Right forelimb (tissue), 1 donor: ENCODE results near the gene SLC9A1.
"Not testable (repeated sequence)": the region's sequence is repeated elsewhere in the genome, so short reads cannot be mapped to it uniquely, and the experiment has no call there.

Source experiments
- DNase-seq: peaks from one replicate; pipeline ENCODE4 v3.0.0-alpha.2; 2018

Gene SLC9A1

GRCh38 chr1:27154991-27155781, at the start of gene SLC9A1:
SLC9A1 (minus strand) TSS chr1:27155125; CDS start chr1:27154334, 791 bp downstream.
- DNase-seq, result peak; percentile 98

- no peak for DNase-seq
These were observed 49.0 kb upstream of the SLC9A1 start for GRCh38 chr1:27203946-27204345.

- DNase-seq, result no peak
These were observed 46.4 kb upstream of the SLC9A1 start for GRCh38 chr1:27201295-27201694.

GRCh38 chr1:27193194-27193593, 38.3 kb upstream of the SLC9A1 start:
- DNase-seq, result no peak

- DNase-seq, result no peak
These were observed 37.2 kb upstream of the SLC9A1 start for GRCh38 chr1:27192039-27192529.

- DNase-seq, result not testable (repeated sequence)
These were observed 29.7 kb upstream of the SLC9A1 start for GRCh38 chr1:27184665-27185064.

- DNase-seq, result no peak
These were observed 25.1 kb upstream of the SLC9A1 start for GRCh38 chr1:27179979-27180378.

GRCh38 chr1:27179379-27179778, 24.5 kb upstream of the SLC9A1 start:
- DNase-seq, result no peak

GRCh38 chr1:27176954-27177353, 22.0 kb upstream of the SLC9A1 start:
- no peak for DNase-seq

GRCh38 chr1:27176323-27176722, 21.4 kb upstream of the SLC9A1 start:
- DNase-seq, result no peak

- DNase-seq, result not testable (repeated sequence)
These were observed 18.1 kb upstream of the SLC9A1 start for GRCh38 chr1:27172992-27173391.

GRCh38 chr1:27166929-27167328, 12.0 kb upstream of the SLC9A1 start:
- DNase-seq, result no peak

- DNase-seq, result no peak
These were observed 11.5 kb upstream of the SLC9A1 start for GRCh38 chr1:27166351-27166802.

- no peak for DNase-seq
These were observed 8.2 kb upstream of the SLC9A1 start for GRCh38 chr1:27163093-27163492.

GRCh38 chr1:27162090-27162489, 7.2 kb upstream of the SLC9A1 start:
- no peak for DNase-seq

- no peak for DNase-seq
These were observed 6.7 kb upstream of the SLC9A1 start for GRCh38 chr1:27161594-27161993.

GRCh38 chr1:27157194-27157593, 2.3 kb upstream of the SLC9A1 start:
- DNase-seq, result no peak

GRCh38 chr1:27154469-27154990, 395 bp downstream of the SLC9A1 start:
- DNase-seq, result no peak

- no peak for DNase-seq
These were observed 982 bp downstream of the SLC9A1 start for GRCh38 chr1:27153927-27154358.

GRCh38 chr1:27153549-27153886, 1.4 kb downstream of the SLC9A1 start:
- DNase-seq, result no peak

GRCh38 chr1:27152829-27153548, 1.9 kb downstream of the SLC9A1 start:
- no peak for DNase-seq

- DNase-seq, result no peak
These were observed 2.7 kb downstream of the SLC9A1 start for GRCh38 chr1:27152004-27152828.

GRCh38 chr1:27150641-27151040, 4.3 kb downstream of the SLC9A1 start:
- no peak for DNase-seq
